Measurements from ENCODE around the gene TSHZ2.
A peak's percentile ranks its signal among the peaks of the same experiment; 100 is the strongest.
"Not testable (repeated sequence)": the region's sequence is repeated elsewhere in the genome, so short reads cannot be mapped to it uniquely, and the experiment has no call there.

Gene TSHZ2

GRCh38 chr20:52996130-52996529, 24.0 kb downstream of the TSHZ2 start:
- no peak for DNase-seq

- DNase-seq = no peak
These were observed 24.5 kb downstream of the TSHZ2 start for GRCh38 chr20:52996658-52997057.

GRCh38 chr20:52998268-52998667, 26.1 kb downstream of the TSHZ2 start:
- no peak for DNase-seq

DNA sequence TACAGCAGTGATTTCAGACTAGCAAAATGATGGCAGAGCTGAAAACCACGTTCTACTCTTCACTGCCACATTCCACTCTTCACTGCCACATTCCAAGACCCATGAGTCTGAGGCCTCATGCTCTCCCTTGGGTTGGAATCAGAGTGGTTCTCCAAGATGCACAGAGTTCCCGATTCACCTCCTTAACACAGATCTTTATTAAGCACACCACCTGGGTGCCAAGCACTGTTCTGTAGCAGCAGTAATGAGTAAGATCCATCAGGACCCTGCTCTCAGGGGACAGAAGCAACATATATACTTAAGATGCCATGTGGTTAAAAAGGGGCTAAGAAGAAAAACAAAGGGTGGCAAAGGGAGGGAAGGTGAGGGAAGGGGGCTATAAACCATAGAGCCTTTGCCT, 26.9 kb downstream of the TSHZ2 start:
- no peak for DNase-seq

DNA sequence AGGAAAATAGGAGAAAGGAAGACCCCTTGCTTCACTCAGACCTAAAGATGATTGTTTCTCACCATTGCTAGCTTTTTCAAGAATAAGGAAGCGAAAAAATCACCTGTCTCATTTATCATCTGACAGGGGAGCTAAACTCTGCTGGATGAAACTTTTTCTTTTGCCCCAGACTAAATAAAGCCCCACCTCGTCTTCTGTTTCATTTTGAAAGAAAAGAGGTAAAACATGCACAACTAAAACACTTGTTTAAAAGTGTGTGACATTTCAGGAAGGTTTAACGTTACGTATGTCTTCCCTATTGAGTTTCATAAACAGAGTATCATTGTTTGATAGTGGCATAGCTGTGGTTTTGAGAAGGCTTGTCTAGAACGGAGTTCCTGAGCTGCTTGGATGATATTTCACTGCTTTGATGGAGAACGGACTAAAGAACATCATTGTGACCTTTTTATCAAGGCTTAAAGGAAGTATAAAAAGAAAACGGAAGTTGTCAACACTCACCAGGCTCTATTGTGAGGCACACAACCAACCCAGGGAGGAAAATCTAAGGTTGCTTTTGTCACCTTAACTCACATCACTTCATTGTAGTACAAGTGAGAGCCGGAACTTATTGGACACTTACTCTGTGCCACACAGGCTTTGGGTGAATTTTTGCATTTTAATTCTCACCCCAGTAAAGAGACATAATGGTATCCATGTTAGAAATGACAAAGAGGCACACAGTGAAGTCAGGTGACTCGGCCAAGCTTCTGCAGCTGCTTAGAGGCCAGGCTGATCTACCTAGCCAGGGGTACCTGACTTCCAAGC, 29.5 kb downstream of the TSHZ2 start:
- peak; percentile 39 for DNase-seq

- no peak for DNase-seq
These were observed 30.6 kb downstream of the TSHZ2 start for GRCh38 chr20:53002786-53003185.

DNA sequence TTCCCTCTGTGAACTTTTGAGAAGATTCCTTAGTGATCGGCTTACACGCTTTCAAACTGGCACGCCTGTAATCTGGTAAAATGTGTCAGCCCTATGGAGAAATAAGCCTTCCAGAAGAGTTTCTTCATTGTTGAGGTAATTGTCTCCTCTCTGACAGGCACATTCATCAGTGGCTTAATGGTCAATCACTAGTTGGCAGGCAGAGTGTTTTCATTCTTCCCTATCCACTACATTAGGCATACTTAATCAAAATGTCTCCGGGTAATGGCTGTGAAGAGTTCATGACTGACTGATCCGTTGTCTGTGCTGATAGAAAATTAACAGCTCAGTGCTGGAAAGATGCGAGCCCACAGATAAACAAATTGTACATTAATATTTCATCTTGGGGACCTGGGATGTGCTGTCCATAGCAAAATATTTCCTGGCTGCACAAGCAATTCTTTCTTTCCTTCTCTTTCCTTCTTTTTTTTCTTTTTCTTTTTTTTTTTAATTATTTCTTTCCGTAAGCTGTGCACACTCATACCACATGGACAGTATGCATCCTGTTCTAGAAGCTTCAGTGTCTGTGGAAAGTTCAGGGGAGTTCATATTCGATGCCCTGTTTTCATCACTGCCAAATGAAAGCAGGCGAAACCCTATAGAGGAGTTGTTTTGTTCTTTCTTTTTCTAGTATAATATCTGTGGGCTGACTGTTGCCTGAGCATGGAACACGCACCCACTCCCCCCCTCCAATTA, 31.4 kb downstream of the TSHZ2 start:
- no peak for DNase-seq

DNA sequence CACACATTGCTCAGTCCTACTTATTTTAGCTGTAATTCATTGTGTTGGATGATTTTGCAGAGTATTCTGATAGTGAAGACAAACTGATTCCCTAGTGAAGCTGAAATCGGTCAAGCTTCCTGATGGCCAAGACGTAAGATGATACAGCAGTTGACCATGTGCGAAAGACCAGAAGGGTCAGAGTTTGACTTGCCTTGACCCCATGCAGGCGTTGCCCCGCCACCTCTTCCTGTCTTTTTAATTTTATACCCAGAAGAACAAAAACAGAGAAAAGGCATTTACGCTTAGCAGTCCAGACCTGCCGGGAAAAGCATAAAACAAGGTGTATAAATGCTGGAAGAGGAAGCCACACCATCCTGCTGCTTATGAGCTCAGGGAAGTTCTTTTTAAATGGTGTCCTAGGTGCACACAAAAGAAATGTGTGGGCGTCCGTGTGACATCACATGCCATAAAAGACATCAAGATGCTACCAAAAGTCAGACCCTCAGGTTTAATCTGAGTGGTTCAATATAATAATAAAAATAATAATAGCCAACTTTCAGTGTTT, 32.2 kb downstream of the TSHZ2 start:
- DNase-seq = no peak

- DNase-seq = no peak
These were observed 38.0 kb downstream of the TSHZ2 start for GRCh38 chr20:53009979-53010735.

DNA sequence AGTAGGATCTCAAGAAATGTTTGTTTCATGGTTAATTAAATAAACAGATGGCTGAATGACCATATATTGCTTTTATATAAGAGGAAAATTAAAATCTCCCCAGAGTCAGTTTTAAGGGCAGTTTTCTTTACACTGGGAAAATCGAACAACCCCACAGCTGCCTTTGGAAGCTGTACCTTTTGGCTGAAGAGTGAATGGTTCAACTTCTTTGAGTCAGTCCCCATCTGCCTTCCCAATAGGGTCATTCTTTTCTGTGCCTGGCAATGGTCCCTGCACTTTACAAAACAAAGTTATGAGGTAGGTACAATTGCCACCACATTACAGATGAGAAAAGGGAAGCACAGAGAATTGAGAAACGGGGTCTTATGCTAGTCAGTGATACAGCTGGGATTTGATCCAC, 39.5 kb downstream of the TSHZ2 start:
- no peak for DNase-seq

DNA sequence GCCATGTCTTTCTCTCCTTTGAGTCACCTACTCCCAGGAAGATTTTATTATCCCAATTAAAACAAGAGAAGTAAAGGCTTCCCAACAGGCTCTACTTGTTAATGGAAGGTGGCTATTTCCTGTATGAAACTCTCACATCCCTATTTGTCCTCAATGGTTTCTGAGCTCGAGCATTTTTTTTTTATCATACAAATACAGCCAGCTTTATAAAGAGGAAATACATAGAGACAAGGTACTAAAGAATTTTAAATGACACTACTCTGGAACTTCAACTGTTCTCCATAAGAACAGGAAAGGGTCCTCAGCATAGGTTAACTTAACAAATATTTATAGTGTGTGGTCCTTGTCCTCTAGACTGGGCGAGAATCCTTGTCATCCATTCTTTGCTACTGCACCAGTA, 41.0 kb downstream of the TSHZ2 start:
- no peak for DNase-seq

DNA sequence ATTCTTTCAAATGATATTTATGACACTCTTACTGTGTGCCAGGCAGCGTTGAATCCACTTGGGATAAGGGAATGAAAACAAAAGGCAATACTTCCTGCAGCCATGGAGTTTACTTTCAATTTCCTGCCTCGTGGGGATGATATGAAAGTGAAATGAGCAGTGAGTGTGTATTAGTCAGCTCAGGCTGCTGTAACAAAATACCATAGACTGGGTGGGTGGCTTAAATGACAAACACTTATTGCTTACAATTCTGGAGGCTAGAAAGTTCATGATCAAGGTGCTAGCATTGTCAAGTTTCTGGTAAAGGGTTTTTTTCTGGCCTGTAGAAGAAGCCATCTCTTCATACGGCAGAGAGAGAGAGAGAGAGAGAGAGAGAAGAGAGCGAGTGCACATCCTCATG, 41.7 kb downstream of the TSHZ2 start:
- DNase-seq = no peak

- no peak for DNase-seq
These were observed 43.9 kb downstream of the TSHZ2 start for GRCh38 chr20:53016071-53016470.

DNA sequence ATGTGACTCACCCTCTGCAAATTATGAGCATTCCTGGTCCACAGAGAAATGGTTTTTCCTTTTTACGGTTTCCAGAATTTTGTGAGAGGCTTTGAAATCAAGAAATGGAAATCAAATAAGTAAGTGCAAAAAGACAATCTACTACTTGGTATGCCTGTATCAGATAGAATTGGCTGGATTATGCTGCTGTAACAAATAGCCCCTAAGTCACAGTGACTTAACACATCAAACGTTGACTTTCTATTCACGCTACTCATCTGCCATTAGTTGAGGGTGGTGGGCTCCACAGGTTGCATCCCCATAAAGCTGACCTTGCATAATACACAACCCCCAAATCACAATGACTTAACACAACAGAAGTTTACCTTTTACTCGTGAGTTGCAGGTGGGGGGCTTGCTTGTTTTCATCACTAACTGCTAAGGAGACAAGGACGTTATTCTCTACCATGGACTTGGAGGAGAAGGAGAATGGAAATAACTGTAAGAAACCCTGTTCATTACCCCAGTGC, 44.4 kb downstream of the TSHZ2 start:
- no peak for DNase-seq

- DNase-seq = no peak
These were observed 45.0 kb downstream of the TSHZ2 start for GRCh38 chr20:53017206-53017605.

DNA sequence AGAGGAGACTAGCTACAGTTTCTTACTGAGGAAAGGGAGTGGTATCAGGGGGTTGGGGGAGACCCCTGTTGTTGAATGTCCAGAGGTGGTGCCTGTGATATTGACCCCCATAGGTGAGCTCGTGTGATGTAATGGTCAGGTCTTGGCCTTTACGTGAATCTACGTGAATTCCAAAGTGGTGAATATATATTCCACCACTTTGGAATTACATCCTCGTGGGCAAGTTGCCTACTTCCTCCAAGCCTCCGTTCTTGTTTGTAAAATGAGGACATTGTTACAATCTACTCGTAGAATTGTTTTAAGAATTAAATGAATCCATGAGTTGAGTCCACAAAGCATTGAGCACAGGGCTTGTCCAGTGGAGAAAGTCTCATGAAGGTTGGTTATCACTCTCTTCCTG, 47.3 kb downstream of the TSHZ2 start:
- no peak for DNase-seq

GRCh38 chr20:53020376-53020775, 48.2 kb downstream of the TSHZ2 start:
- DNase-seq = no peak

DNA sequence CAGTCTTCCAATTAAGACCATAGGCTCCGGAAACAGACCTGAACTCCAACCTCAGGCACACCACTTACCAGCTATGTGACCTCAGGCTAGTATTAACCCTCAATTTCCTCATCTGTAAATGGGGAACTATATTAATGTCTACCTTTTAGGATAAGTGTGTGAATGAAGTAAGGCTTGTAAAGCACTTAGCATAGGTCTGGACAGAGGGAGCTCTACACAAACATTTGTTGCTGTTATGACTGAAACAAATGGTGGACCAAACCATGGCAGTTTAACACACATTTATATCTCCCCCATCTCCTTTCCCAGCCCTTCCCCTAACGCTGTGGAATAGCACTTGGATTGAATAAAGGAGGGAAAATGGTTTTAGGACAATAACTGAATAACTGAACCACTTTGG, 48.7 kb downstream of the TSHZ2 start:
- no peak for DNase-seq

- DNase-seq = peak; percentile 26
These were observed 49.8 kb downstream of the TSHZ2 start for GRCh38 chr20:53021934-53022333.

GRCh38 chr20:53023732-53024520, 51.8 kb downstream of the TSHZ2 start:
- no peak for DNase-seq

GRCh38 chr20:53024653-53025052, 52.5 kb downstream of the TSHZ2 start:
- not testable (repeated sequence) for DNase-seq

DNA sequence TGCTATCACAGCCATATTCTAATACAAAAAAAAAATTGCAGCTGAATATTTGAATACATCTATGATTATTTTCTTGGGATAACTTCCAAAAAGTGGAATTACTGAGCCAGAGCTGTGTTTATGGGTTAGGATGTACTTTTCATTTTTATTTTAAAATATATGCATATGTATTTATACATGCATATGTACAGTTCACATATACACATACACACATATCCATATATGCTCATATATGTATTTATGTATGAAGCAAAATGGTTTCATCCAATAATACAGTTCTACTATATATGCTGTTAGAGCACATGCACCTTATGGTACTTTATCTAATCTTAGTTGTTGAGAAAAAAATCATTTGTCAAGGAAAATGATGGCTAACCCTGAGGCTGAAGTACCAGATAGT, 54.9 kb downstream of the TSHZ2 start:
- no peak for DNase-seq

Data from CD4-positive, alpha-beta T cell treated with Interleukin-6 for 4 hours (primary cell).